ENCODE data around the gene TMEM69.

TMEM69 gene

DNA sequence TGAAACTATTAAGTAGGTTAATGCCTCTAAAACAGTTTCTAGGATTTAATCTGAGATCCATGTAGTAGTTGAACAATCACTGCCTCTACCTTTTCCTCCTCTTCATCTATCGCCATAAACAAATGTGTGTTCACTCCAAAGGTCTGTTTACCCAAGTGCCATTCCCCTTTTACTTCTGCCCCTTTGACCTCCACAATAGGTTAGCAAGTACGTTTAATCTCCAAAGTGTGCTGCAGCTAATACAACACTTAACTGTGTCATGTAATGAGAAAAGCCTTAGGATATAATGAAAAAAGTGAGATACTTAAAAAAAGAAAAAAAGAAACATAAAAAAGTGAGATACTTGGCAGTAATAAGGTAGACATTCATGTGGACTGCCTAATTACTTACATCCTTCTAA is 29.8 kb upstream of the TMEM69 start:
- FAIRE-seq (no peak), DNase-seq (ENCODE audit: insufficient read length, low spot score) (no peak)
- no peak for TF ChIP-seq SPI1 (IDR thresholded peaks at IDR 0.05; ENCODE audit: low read depth, low read length)
- no peak for TF ChIP-seq PAX5 (IDR thresholded peaks at IDR 0.05; ENCODE audit: insufficient read depth, low read length, severe bottlenecking)
- TF ChIP-seq POLR2AphosphoS5 (IDR thresholded peaks at IDR 0.05; ENCODE audit: low read depth, low read length), result no peak
- TF ChIP-seq POLR2A (IDR thresholded peaks at IDR 0.05; ENCODE audit: low read depth, low read length), result no peak

DNA sequence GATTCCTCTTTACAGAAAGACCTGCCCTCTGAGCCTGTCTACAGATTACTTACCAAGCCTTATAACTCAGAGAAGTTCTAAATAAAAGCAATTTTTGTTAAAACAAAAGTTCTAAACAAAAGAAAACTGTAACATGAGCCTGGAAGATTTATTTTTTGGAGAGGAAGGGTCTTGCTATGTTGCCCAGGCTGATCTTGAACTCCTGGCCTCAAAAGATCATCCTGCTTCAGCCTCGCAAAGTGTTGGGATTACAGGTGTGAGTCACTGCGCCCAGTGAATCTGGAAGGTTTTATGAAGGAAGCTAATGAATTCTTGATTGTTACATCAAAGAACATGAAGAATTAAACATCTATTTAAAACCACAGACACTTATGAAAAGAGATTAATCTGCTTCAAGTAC is 28.8 kb upstream of the TMEM69 start:
- TF ChIP-seq SPI1 (IDR thresholded peaks at IDR 0.05; ENCODE audit: low read depth, low read length) (no peak), TAF1 (IDR thresholded peaks at IDR 0.05; ENCODE audit: low read depth, low read length) (no peak), PAX5 (IDR thresholded peaks at IDR 0.05; ENCODE audit: insufficient read depth, low read length, severe bottlenecking) (no peak), POLR2A (IDR thresholded peaks at IDR 0.05; ENCODE audit: low read depth, low read length) (no peak), POU2F2 (IDR thresholded peaks at IDR 0.05; ENCODE audit: low read depth, low read length) (no peak), POLR2AphosphoS5 (IDR thresholded peaks at IDR 0.05; ENCODE audit: low read depth, low read length) (no peak)
- DNase-seq (ENCODE audit: insufficient read length, low spot score), result no peak
- FAIRE-seq, result no peak

- TF ChIP-seq PAX5 (IDR thresholded peaks at IDR 0.05; ENCODE audit: insufficient read depth, low read length, severe bottlenecking), result no peak
- no peak for TF ChIP-seq POLR2A (IDR thresholded peaks at IDR 0.05; ENCODE audit: low read depth, low read length)
- no peak for TF ChIP-seq TAF1 (IDR thresholded peaks at IDR 0.05; ENCODE audit: low read depth, low read length)
- TF ChIP-seq POLR2AphosphoS5 (IDR thresholded peaks at IDR 0.05; ENCODE audit: low read depth, low read length), result no peak
- TF ChIP-seq POU2F2 (IDR thresholded peaks at IDR 0.05; ENCODE audit: low read depth, low read length), result no peak
- TF ChIP-seq SPI1 (IDR thresholded peaks at IDR 0.05; ENCODE audit: low read depth, low read length), result no peak
- no peak for DNase-seq (ENCODE audit: insufficient read length, low spot score)
- FAIRE-seq, result no peak
Measured at GRCh38 chr1:45660336-45660735, 27.6 kb upstream of the TMEM69 start.

- TF ChIP-seq TAF1 (IDR thresholded peaks at IDR 0.05; ENCODE audit: low read depth, low read length) (no peak), POLR2A (IDR thresholded peaks at IDR 0.05; ENCODE audit: low read depth, low read length) (no peak), POU2F2 (IDR thresholded peaks at IDR 0.05; ENCODE audit: low read depth, low read length) (no peak), PAX5 (IDR thresholded peaks at IDR 0.05; ENCODE audit: insufficient read depth, low read length, severe bottlenecking) (no peak), SPI1 (IDR thresholded peaks at IDR 0.05; ENCODE audit: low read depth, low read length) (no peak), POLR2AphosphoS5 (IDR thresholded peaks at IDR 0.05; ENCODE audit: low read depth, low read length) (no peak)
- FAIRE-seq, result no peak
- DNase-seq (ENCODE audit: insufficient read length, low spot score), result no peak
Measured at GRCh38 chr1:45666836-45667235, 21.1 kb upstream of the TMEM69 start.

DNA sequence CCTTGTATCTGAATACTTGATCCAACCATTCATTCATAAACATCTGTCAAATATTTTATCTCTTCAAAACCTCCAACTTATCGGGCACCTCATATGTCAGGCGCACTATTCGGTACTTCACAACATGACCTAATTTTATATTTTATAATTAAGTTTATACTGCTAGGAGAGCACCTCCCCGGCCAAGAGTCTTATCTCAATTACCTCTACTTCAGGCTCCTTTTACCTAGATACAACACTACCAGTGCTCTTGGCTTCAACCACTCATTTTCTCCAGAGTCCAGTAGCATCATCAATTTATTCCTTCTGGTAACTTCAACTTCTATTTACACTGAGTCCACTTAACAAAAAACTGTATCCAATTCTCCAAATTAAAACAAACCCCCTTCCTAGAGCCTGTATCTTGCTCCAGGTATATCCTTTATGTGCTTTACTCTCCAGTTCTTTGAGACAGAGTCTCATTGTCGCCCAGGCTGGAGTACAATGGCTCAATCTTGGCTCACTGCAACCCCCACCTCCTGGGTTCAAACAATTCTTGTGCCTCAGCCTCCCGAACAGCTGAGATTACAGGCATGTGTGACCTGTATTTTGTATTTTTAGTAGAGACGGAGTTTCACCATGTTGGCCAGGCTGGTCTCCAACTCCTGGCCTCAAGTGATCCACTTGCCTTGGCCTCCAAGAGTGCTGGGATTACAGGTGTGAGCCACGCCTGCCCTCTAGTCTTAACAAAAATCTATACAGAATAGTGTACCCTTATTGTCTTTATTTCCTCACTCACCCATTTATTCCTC is 20.5 kb upstream of the TMEM69 start:
- DNase-seq (ENCODE audit: insufficient read length, low spot score) (no peak), FAIRE-seq (no peak)
- TF ChIP-seq SPI1 (IDR thresholded peaks at IDR 0.05; ENCODE audit: low read depth, low read length), result no peak
- TF ChIP-seq POLR2A (IDR thresholded peaks at IDR 0.05; ENCODE audit: low read depth, low read length), result no peak

GRCh38 chr1:45668526-45668925 is 19.5 kb upstream of the TMEM69 start:
- DNase-seq (ENCODE audit: insufficient read length, low spot score), result no peak
- TF ChIP-seq POLR2A (IDR thresholded peaks at IDR 0.05; ENCODE audit: low read depth, low read length), result no peak
- no peak for TF ChIP-seq POU2F2 (IDR thresholded peaks at IDR 0.05; ENCODE audit: low read depth, low read length)
- TF ChIP-seq TAF1 (IDR thresholded peaks at IDR 0.05; ENCODE audit: low read depth, low read length), result no peak
- TF ChIP-seq SPI1 (IDR thresholded peaks at IDR 0.05; ENCODE audit: low read depth, low read length), result no peak
- TF ChIP-seq POLR2AphosphoS5 (IDR thresholded peaks at IDR 0.05; ENCODE audit: low read depth, low read length), result no peak
- no peak for TF ChIP-seq PAX5 (IDR thresholded peaks at IDR 0.05; ENCODE audit: insufficient read depth, low read length, severe bottlenecking)
- no peak for FAIRE-seq

- DNase-seq (ENCODE audit: insufficient read length, low spot score), result no peak
- no peak for FAIRE-seq
- TF ChIP-seq TAF1 (IDR thresholded peaks at IDR 0.05; ENCODE audit: low read depth, low read length) (no peak), SPI1 (IDR thresholded peaks at IDR 0.05; ENCODE audit: low read depth, low read length) (no peak), PAX5 (IDR thresholded peaks at IDR 0.05; ENCODE audit: insufficient read depth, low read length, severe bottlenecking) (no peak), POLR2AphosphoS5 (IDR thresholded peaks at IDR 0.05; ENCODE audit: low read depth, low read length) (no peak), POU2F2 (IDR thresholded peaks at IDR 0.05; ENCODE audit: low read depth, low read length) (no peak), POLR2A (IDR thresholded peaks at IDR 0.05; ENCODE audit: low read depth, low read length) (no peak)
Measured at GRCh38 chr1:45669379-45669778, 18.6 kb upstream of the TMEM69 start.

DNA sequence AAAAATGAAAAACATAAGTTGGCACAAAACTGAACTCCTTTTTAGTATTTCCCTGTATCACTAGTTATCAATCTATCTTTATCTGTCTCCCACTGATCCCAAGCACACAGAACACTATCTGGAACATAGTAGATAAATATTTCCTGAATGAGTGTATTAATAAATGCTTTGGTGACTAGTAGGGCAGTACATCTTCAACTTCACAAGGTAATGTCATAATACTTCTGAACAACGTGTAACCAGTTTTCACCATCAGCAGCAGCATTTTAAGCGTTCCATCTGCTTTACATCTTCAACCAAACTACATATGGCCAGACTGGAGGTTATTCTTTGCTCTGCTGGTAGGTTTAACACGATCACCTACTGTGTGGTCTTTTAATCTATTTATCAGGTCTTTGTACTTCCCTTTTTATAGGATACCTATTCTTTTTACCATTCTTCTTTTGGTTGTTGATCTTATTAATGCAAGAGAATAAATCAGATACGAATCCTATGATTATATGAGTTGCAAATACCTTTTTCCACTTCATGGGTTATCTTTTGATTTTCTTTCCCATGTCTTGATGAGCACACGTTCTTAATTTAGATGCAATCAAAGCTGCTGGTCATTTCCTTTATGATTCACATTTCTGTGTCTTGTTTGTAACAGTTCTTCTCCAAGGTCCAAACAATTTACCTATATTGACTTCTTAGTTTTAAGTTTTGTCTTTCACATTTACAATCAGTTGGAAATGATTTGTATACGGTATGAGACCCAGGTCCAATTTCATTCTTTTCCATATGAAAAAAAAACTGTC is 17.9 kb upstream of the TMEM69 start:
- no peak for TF ChIP-seq SPI1 (IDR thresholded peaks at IDR 0.05; ENCODE audit: low read depth, low read length)
- TF ChIP-seq TAF1 (IDR thresholded peaks at IDR 0.05; ENCODE audit: low read depth, low read length), result no peak
- TF ChIP-seq POLR2A (IDR thresholded peaks at IDR 0.05; ENCODE audit: low read depth, low read length), result no peak
- TF ChIP-seq POU2F2 (IDR thresholded peaks at IDR 0.05; ENCODE audit: low read depth, low read length), result no peak
- DNase-seq (ENCODE audit: insufficient read length, low spot score), result no peak
- peak; percentile 16 for FAIRE-seq

- TF ChIP-seq POU2F2 (IDR thresholded peaks at IDR 0.05; ENCODE audit: low read depth, low read length) (no peak), PAX5 (IDR thresholded peaks at IDR 0.05; ENCODE audit: insufficient read depth, low read length, severe bottlenecking) (no peak), POLR2AphosphoS5 (IDR thresholded peaks at IDR 0.05; ENCODE audit: low read depth, low read length) (no peak), POLR2A (IDR thresholded peaks at IDR 0.05; ENCODE audit: low read depth, low read length) (no peak), TAF1 (IDR thresholded peaks at IDR 0.05; ENCODE audit: low read depth, low read length) (no peak), SPI1 (IDR thresholded peaks at IDR 0.05; ENCODE audit: low read depth, low read length) (no peak)
- FAIRE-seq (no peak), DNase-seq (ENCODE audit: insufficient read length, low spot score) (no peak)
Measured at GRCh38 chr1:45673956-45674355, 14.0 kb upstream of the TMEM69 start.

All from GM12891 (cell line).